SK-N-SH (cell line): ENCODE data around the gene CEP41. TPM values are rescaled to one million over a fixed set of nuclear protein-coding genes. Genes with fewer than 3 reads are reported as not detected.

Experiments
- CTCF ChIA-PET: fragments of 300-600, 350-600 bp; formaldehyde crosslinking; extraction: SDS; loops from one replicate; lab custom pipeline; 2021; lab: Yijun Ruan, JAX
- POLR2A ChIA-PET: fragments of 350-600 bp; sonication (Branson Sonifier 250); formaldehyde crosslinking; extraction: SDS; loops from one replicate; lab custom pipeline; 2020; ENCODE audit warnings: antibody characterized with exemption, inconsistent platforms; lab: Yijun Ruan, JAX
- DNase-seq: peaks from one replicate; pipeline ENCODE4 v3.0.0; 2012
- H2AFZ ChIP-seq: fragments of 200-600 bp; sonication (generic); 2 replicates; pipeline ENCODE4 v1.8.1; 2016; ENCODE audit warnings: antibody characterized with exemption, mild to moderate bottlenecking, low read depth
- H3F3A ChIP-seq: fragments of 200-600 bp; sonication (generic); replicated peaks from 2 replicates; pipeline ENCODE3; 2016; ENCODE audit warnings: antibody characterized with exemption, mild to moderate bottlenecking; ENCODE audit not compliant: insufficient read depth
- H3K27ac ChIP-seq, 2 experiments: fragments of 200-500 bp in 1 of 2; fragments of 200-600 bp in 1 of 2; sonication (Bioruptor generic) in 1 of 2; sonication (generic), shearing (Covaris generic) in 1 of 2; 2 replicates each; pipeline versions ENCODE4 v1.5.1 to v1.6.1; 2014 to 2016; ENCODE audit warnings: low read depth in 2 of 2, inconsistent platforms in 1 of 2, low read length in 1 of 2, mild to moderate bottlenecking in 1 of 2, mixed read lengths in 1 of 2
- H3K27me3 ChIP-seq: fragments of 200-600 bp; sonication (generic), shearing (Covaris generic); 2 replicates; pipeline ENCODE4 v1.6.1; 2016; ENCODE audit warnings: mixed run types; ENCODE audit not compliant: insufficient read depth
- H3K36me3 ChIP-seq, 2 experiments: fragments of 200-500 bp in 1 of 2; fragments of 200-600 bp in 1 of 2; sonication (Bioruptor generic) in 1 of 2; sonication (generic) in 1 of 2; replicated peaks in 1 of 2; 2 replicates each; pipeline versions ENCODE3 to v1.5.1; 2014 to 2016; ENCODE audit warnings: low read length in 1 of 2, mild to moderate bottlenecking in 1 of 2; ENCODE audit not compliant: insufficient read depth in 2 of 2, control insufficient read depth in 1 of 2
- H3K4me1 ChIP-seq, 2 experiments: fragments of 200-500 bp in 1 of 2; fragments of 200-600 bp in 1 of 2; sonication (Bioruptor generic) in 1 of 2; sonication (generic), shearing (Covaris generic) in 1 of 2; 2 replicates each; pipeline versions ENCODE4 v1.5.1 to v1.6.1; 2014 to 2016; ENCODE audit warnings: low read depth in 1 of 2, low read length in 1 of 2, mixed run types in 1 of 2; ENCODE audit not compliant: insufficient read depth in 2 of 2, control insufficient read depth in 1 of 2
- H3K4me2 ChIP-seq: fragments of 200-600 bp; sonication (generic), shearing (Covaris generic); 2 replicates; pipeline ENCODE4 v1.6.1; 2017; ENCODE audit warnings: mixed run types
- H3K4me3 ChIP-seq, 2 experiments: fragments of 200-500 bp in 1 of 2; fragments of 200-600 bp in 1 of 2; sonication (Bioruptor generic) in 1 of 2; sonication (generic), shearing (Covaris generic) in 1 of 2; 2 replicates each; pipeline versions ENCODE4 v1.5.1 to v1.8.1; 2014 to 2016; ENCODE audit warnings: low read depth in 2 of 2, inconsistent platforms in 1 of 2, low read length in 1 of 2, mild to moderate bottlenecking in 1 of 2, mixed read lengths in 1 of 2, moderate library complexity in 1 of 2
- H3K79me2 ChIP-seq: fragments of 200-600 bp; sonication (generic); 2 replicates; pipeline ENCODE4 v1.8.1; 2017; ENCODE audit warnings: mild to moderate bottlenecking; ENCODE audit not compliant: insufficient read depth
- H3K9ac ChIP-seq: fragments of 200-600 bp; sonication (generic); 2 replicates; pipeline ENCODE4 v1.6.1; 2017; ENCODE audit warnings: mixed run types
- H3K9me2 ChIP-seq: fragments of 200-600 bp; sonication (generic); 2 replicates; pipeline ENCODE4 v1.6.1; 2017; ENCODE audit warnings: mixed run types
- H3K9me3 ChIP-seq: fragments of 200-600 bp; sonication (generic); 2 replicates; pipeline ENCODE4 v1.6.1; 2017; ENCODE audit warnings: mixed run types, mild to moderate bottlenecking, moderate library complexity
- H4K20me1 ChIP-seq: fragments of 200-600 bp; sonication (generic); 2 replicates; pipeline ENCODE4 v1.6.1; 2017; ENCODE audit warnings: mild to moderate bottlenecking, mixed run types; ENCODE audit not compliant: insufficient read depth
- EP300 ChIP-seq, 2 experiments: IDR thresholded peaks; 2 replicates each; pipeline versions ENCODE4 v1.4.0 to v1.6.1; 2012; ENCODE audit warnings: borderline replicate concordance in 1 of 2, low read depth in 1 of 2, low read length in 1 of 2
- EZH2phosphoT487 ChIP-seq: fragments of 200-600 bp; sonication (generic); IDR thresholded peaks from 2 replicates; pipeline ENCODE4 v1.6.1; 2017; ENCODE audit warnings: low read depth, mixed run types, mild to moderate bottlenecking, antibody characterized with exemption, moderate library complexity, borderline replicate concordance
- FOXM1 ChIP-seq: IDR thresholded peaks from 2 replicates; pipeline ENCODE4 v1.4.0; 2012; ENCODE audit warnings: low read depth, mild to moderate bottlenecking
- JUND ChIP-seq: IDR thresholded peaks from 2 replicates; pipeline ENCODE4 v1.4.0; 2012
- MEF2A ChIP-seq: IDR thresholded peaks from 2 replicates; pipeline ENCODE4 v1.4.0; 2012; ENCODE audit warnings: low read depth, borderline replicate concordance
- MXI1 ChIP-seq: IDR thresholded peaks from 2 replicates; pipeline ENCODE4 v1.6.1; 2012; ENCODE audit warnings: mild to moderate bottlenecking, low read depth, low read length, improper control_type of control experiment
- RAD21 ChIP-seq: IDR thresholded peaks from 2 replicates; pipeline ENCODE4 v1.6.1; 2012; ENCODE audit warnings: mild to moderate bottlenecking, low read length
- RXRA ChIP-seq: IDR thresholded peaks from 2 replicates; pipeline ENCODE4 v1.4.0; 2012; ENCODE audit warnings: low read depth, mild to moderate bottlenecking, borderline replicate concordance
- SMC3 ChIP-seq: IDR thresholded peaks from 2 replicates; pipeline ENCODE4 v1.6.1; 2012; ENCODE audit warnings: low read depth, low read length, improper control_type of control experiment
- TEAD4 ChIP-seq: IDR thresholded peaks from 2 replicates; pipeline ENCODE4 v1.4.0; 2012; ENCODE audit warnings: mild to moderate bottlenecking, borderline replicate concordance; ENCODE audit not compliant: insufficient read depth
- YY1 ChIP-seq: IDR thresholded peaks from 2 replicates; pipeline ENCODE4 v1.4.0; 2012; ENCODE audit warnings: low read depth, mild to moderate bottlenecking
- WGBS: methylation state at CpG from one replicate; pipeline ENCODE4 v1.1.6; 2017; ENCODE audit warnings: low lambda C conversion rate; 5-methylcytosine and 5-hydroxymethylcytosine counted together
- polyA plus RNA-seq, 3 experiments: library from polyadenylated mRNA; depleted of rRNA; stranded (reverse); fragments of >200 nt; gene quantifications; 2 replicates each; pipeline ENCODE4 v1.2.3, GENCODE V29; 2012
- TF ChIP-seq, protein P1 (sequence below): fragments of 150-350 bp; IDR thresholded peaks from 2 replicates; pipeline ENCODE4 v1.6.1; 2016; ENCODE audit warnings: mild to moderate bottlenecking, low read depth, low read length
- TF ChIP-seq, protein P2 (sequence below): fragments of 150-350 bp; IDR thresholded peaks from 2 replicates; pipeline ENCODE4 v1.6.1; 2017; ENCODE audit warnings: antibody characterized with exemption, low read length, low read depth, borderline replicate concordance
- TF ChIP-seq, protein P3 (sequence below): IDR thresholded peaks from 2 replicates; pipeline ENCODE4 v1.4.0; 2012; ENCODE audit warnings: low read depth
- TF ChIP-seq, protein P4 (sequence below): fragments of 200-600 bp; sonication (generic); IDR thresholded peaks from 2 replicates; pipeline ENCODE4 v1.6.1; 2017; ENCODE audit warnings: antibody characterized with exemption, mild to moderate bottlenecking, moderate library complexity

The CEP41 gene
- polyA plus RNA-seq, 1 of the 3 experiments (the other 2 are of a cell fraction), result 20.9 TPM

DNA sequence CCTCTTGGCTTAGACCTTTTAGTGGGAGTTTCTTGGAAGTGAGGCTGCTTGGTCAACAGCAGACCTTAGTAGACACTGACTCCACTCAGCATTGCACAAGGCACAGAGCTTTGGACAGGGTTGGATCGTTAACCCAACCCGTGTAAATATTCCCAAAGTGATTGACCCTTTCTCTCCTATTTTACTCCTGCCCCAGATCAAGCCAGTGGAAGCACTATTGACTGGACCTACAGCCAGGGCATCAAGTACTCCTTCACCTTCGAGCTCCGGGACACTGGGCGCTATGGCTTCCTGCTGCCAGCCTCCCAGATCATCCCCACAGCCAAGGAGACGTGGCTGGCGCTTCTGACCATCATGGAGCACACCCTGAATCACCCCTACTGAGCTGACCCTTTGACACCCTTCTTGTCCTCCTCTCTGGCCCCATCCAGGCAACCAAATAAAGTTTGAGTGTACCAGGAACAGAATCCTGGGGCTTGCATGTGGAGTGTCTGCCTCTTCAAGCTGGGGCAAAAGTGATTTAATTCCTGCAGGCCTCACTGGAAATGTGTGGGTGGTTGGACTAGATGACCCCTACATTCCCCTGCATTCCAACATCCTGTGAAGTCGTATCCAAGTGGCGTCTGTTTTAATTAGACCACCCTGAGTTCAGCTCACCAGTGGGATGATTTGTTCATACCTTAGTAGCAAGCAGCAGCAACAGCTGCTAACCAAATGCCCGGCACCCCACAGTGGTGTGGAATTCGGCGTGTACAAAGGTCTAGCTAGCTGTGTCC is 53.0 kb downstream of the CEP41 start:
- CTCF ChIA-PET, result interaction anchor here (1.1 to 1.2 kb wide), 2 partner anchors 10 to 24 kb away, joined by 4 to 5 read pairs; no protein-coding TSS in a partner anchor
- no peaks in the 10 kb centered on the region for H3K9me2 ChIP-seq
- H3K4me1 ChIP-seq, result no peaks in the 10 kb centered on the region
- no peak overlapping the region for H3K9ac ChIP-seq
- 90% methylated on average over 12 of the region's 12 CpGs for WGBS
- no peak for DNase-seq
- no peaks in the 10 kb centered on the region for H3K79me2 ChIP-seq
- no peaks in the 10 kb centered on the region for H3K36me3 ChIP-seq
- H2AFZ ChIP-seq, result no peak overlapping the region
- POLR2A ChIA-PET, result no interaction called here
- no peaks in the 10 kb centered on the region for H3K27me3 ChIP-seq
- TF ChIP-seq, protein P1, sequence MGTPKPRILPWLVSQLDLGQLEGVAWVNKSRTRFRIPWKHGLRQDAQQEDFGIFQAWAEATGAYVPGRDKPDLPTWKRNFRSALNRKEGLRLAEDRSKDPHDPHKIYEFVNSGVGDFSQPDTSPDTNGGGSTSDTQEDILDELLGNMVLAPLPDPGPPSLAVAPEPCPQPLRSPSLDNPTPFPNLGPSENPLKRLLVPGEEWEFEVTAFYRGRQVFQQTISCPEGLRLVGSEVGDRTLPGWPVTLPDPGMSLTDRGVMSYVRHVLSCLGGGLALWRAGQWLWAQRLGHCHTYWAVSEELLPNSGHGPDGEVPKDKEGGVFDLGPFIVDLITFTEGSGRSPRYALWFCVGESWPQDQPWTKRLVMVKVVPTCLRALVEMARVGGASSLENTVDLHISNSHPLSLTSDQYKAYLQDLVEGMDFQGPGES, result no peak
- no peak for TF ChIP-seq RAD21
- no peak for TF ChIP-seq EZH2phosphoT487
- TF ChIP-seq MXI1, result no peak
- H3K4me2 ChIP-seq, result no peak overlapping the region
- no peaks in the 10 kb centered on the region for H4K20me1 ChIP-seq
- H3K9me3 ChIP-seq, result no peaks in the 10 kb centered on the region
- H3K27ac ChIP-seq, result no peak overlapping the region
- no peak overlapping the region for H3K4me3 ChIP-seq
- no peaks in the 10 kb centered on the region for H3F3A ChIP-seq

DNA sequence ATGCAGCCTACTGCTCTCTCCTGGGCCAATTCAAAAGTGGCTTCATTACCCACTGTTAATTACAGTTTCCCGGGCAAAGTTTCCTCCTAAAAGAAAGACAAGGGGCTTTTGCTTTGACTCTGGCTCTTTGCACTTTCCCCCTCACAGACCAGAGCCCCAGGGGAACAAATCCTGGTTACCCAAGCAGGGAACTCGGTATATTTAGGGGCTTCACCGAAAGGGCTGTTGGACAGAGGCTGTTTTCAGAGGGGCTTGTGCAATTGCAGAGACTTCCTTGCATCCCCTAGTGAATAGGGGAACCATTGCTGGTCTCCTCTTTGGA is 53.5 kb downstream of the CEP41 start:
- H3K9me3 ChIP-seq, result no peaks in the 10 kb centered on the region
- TF ChIP-seq, protein P2, sequence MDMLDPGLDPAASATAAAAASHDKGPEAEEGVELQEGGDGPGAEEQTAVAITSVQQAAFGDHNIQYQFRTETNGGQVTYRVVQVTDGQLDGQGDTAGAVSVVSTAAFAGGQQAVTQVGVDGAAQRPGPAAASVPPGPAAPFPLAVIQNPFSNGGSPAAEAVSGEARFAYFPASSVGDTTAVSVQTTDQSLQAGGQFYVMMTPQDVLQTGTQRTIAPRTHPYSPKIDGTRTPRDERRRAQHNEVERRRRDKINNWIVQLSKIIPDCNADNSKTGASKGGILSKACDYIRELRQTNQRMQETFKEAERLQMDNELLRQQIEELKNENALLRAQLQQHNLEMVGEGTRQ, result no peak
- no peak for TF ChIP-seq SMC3
- TF ChIP-seq, protein P1, result no peak
- TF ChIP-seq RXRA, result no peak
- TF ChIP-seq, protein P3, sequence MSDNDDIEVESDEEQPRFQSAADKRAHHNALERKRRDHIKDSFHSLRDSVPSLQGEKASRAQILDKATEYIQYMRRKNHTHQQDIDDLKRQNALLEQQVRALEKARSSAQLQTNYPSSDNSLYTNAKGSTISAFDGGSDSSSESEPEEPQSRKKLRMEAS, result no peak
- no peak for TF ChIP-seq FOXM1
- no peak for TF ChIP-seq MXI1
- TF ChIP-seq TEAD4, result no peak
- TF ChIP-seq MEF2A, result no peak
- TF ChIP-seq JUND, result no peak
- no peak for TF ChIP-seq YY1
- no peak for TF ChIP-seq EP300 (IDR thresholded peaks at IDR 0.05; ENCODE audit: borderline replicate concordance in 1 of 2, low read depth in 1 of 2, low read length in 1 of 2)
- TF ChIP-seq, protein P4, sequence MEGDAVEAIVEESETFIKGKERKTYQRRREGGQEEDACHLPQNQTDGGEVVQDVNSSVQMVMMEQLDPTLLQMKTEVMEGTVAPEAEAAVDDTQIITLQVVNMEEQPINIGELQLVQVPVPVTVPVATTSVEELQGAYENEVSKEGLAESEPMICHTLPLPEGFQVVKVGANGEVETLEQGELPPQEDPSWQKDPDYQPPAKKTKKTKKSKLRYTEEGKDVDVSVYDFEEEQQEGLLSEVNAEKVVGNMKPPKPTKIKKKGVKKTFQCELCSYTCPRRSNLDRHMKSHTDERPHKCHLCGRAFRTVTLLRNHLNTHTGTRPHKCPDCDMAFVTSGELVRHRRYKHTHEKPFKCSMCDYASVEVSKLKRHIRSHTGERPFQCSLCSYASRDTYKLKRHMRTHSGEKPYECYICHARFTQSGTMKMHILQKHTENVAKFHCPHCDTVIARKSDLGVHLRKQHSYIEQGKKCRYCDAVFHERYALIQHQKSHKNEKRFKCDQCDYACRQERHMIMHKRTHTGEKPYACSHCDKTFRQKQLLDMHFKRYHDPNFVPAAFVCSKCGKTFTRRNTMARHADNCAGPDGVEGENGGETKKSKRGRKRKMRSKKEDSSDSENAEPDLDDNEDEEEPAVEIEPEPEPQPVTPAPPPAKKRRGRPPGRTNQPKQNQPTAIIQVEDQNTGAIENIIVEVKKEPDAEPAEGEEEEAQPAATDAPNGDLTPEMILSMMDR, result no peak
- H3F3A ChIP-seq, result no peaks in the 10 kb centered on the region
- ChIA-PET POLR2A (no interaction called here), CTCF (interaction anchor here (1.1 to 1.2 kb wide), 2 partner anchors 10 to 25 kb away, joined by 4 to 5 read pairs; no protein-coding TSS in a partner anchor)
- no peak overlapping the region for H2AFZ ChIP-seq
- DNase-seq, result no peak
- no peaks in the 10 kb centered on the region for H3K79me2 ChIP-seq
- H3K9ac ChIP-seq, result no peak overlapping the region
- H3K4me3 ChIP-seq, result no peak overlapping the region
- no peaks in the 10 kb centered on the region for H3K27me3 ChIP-seq
- no peak overlapping the region for H3K4me2 ChIP-seq
- no peaks in the 10 kb centered on the region for H3K9me2 ChIP-seq
- no peak overlapping the region for H3K27ac ChIP-seq
- no peaks in the 10 kb centered on the region for H3K4me1 ChIP-seq
- no peaks in the 10 kb centered on the region for H4K20me1 ChIP-seq
- H3K36me3 ChIP-seq, result no peaks in the 10 kb centered on the region
- WGBS, result 75% methylated on average over 3 of the region's 3 CpGs
